Measurements from ENCODE around the gene KCNH8. TPM values are rescaled to one million over a fixed set of nuclear protein-coding genes. Genes with fewer than 3 reads are reported as not detected.

The KCNH8 gene
- total and polyA plus RNA-seq, 10 of the 15 experiments (the other 5 are each of a cell fraction or from before 2014, with no cell fraction given): under 0.01 to 0.18 (median 0.07) TPM; not detected in 2

DNA sequence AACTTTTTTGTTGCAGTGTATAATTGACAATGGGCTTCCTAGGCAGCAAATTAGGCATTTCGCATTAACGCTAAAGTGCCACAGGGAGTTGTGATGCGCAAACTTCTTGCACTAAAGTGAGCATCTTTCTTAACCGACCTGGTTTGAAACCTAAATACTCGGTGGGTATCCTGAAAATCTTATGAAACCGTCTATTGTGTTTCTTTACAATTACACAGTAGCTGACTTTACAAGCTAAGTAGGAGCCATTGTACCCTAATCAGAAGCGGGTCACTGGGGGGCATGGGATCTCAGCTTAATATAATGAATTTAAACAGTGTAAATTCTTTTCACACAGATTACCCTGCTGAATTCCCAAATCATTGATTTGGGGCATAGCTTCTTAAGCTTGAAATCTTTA, 328.0 kb downstream of the KCNH8 start:
- no peak overlapping the region for H3K9ac ChIP-seq (ENCODE audit: control insufficient read depth, insufficient read depth, low read length)
- WGBS (ENCODE audit: insufficient coverage, insufficient replicate concordance, low lambda C conversion rate, missing lambda C conversion rate): 82% methylated on average over 7 of the region's 7 CpGs
- no peaks in the 10 kb centered on the region for H3K27me3 ChIP-seq (replicated peaks in 1 of 2; ENCODE audit: control insufficient read depth in 2 of 2, insufficient read depth in 2 of 2, low read length in 1 of 2)
- no peaks in the 10 kb centered on the region for H4K20me1 ChIP-seq (ENCODE audit: control insufficient read depth, insufficient read depth)
- in situ Hi-C loops (cut with MboI) (no loop called here), intact Hi-C loops (cut with micrococcal nuclease; ENCODE audit: unreplicated experiment) (no loop called here)
- CTCF ChIA-PET: no interaction called here
- no peak for ATAC-seq
- no peak overlapping the region for H3K4me2 ChIP-seq (ENCODE audit: control insufficient read depth, insufficient read depth)
- POLR2A ChIA-PET: no interaction called here
- H3K27ac ChIP-seq (ENCODE audit: control insufficient read depth, insufficient read depth): no peak overlapping the region
- no peaks in the 10 kb centered on the region for H3K36me3 ChIP-seq (ENCODE audit: control insufficient read depth in 2 of 2, insufficient read depth in 2 of 2, low read length in 1 of 2)
- no peaks in the 10 kb centered on the region; the same call in 2 of the 3 replicates for H3K9me3 ChIP-seq (replicated peaks; ENCODE audit: control insufficient read depth, insufficient read depth, low read length)
- H3K4me3 ChIP-seq: no peak overlapping the region
- no peaks in the 10 kb centered on the region for H3K79me2 ChIP-seq (ENCODE audit: control insufficient read depth, insufficient read depth, low read length)
- RAD21 ChIA-PET (ENCODE audit: unreplicated experiment): no interaction called here
- no peak for FAIRE-seq
- H3K4me1 ChIP-seq (ENCODE audit: control insufficient read depth, insufficient read depth, low read length): no peaks in the 10 kb centered on the region
- no peak overlapping the region for H2AFZ ChIP-seq (ENCODE audit: control insufficient read depth, low read depth, low read length)
- SMC1A ChIA-PET (ENCODE audit: uncharacterized antibody, unreplicated experiment): interaction anchor here (0.7 kb wide), 1 partner anchor 1243 kb away, joined by 3 read pairs; no protein-coding TSS in a partner anchor
- no peak for DNase-seq (ENCODE audit: low read depth, low spot score)
- BruUV-seq (replicated peaks): no TSS peak
- TF ChIP-seq POU2F2 (IDR thresholded peaks at IDR 0.05; ENCODE audit: borderline replicate concordance, low read depth, low read length) (no peak), E2F4 (IDR thresholded peaks at IDR 0.05; ENCODE audit: low read depth, low read length) (no peak), KLF5 (IDR thresholded peaks at IDR 0.05; ENCODE audit: partially characterized antibody) (no peak), ZNF622 (IDR thresholded peaks at IDR 0.05) (no peak), SKIL (IDR thresholded peaks at IDR 0.05; ENCODE audit: low read depth, poor library complexity, severe bottlenecking) (no peak), ASH2L (IDR thresholded peaks at IDR 0.05; ENCODE audit: borderline replicate concordance, low read depth) (no peak), PAX8 (IDR thresholded peaks at IDR 0.05) (no peak), E4F1 (IDR thresholded peaks at IDR 0.05; ENCODE audit: borderline replicate concordance, partially characterized antibody) (no peak), MYB (IDR thresholded peaks at IDR 0.05; ENCODE audit: borderline replicate concordance, low read depth, low read length) (no peak)
- TF ChIP-seq, protein P1, sequence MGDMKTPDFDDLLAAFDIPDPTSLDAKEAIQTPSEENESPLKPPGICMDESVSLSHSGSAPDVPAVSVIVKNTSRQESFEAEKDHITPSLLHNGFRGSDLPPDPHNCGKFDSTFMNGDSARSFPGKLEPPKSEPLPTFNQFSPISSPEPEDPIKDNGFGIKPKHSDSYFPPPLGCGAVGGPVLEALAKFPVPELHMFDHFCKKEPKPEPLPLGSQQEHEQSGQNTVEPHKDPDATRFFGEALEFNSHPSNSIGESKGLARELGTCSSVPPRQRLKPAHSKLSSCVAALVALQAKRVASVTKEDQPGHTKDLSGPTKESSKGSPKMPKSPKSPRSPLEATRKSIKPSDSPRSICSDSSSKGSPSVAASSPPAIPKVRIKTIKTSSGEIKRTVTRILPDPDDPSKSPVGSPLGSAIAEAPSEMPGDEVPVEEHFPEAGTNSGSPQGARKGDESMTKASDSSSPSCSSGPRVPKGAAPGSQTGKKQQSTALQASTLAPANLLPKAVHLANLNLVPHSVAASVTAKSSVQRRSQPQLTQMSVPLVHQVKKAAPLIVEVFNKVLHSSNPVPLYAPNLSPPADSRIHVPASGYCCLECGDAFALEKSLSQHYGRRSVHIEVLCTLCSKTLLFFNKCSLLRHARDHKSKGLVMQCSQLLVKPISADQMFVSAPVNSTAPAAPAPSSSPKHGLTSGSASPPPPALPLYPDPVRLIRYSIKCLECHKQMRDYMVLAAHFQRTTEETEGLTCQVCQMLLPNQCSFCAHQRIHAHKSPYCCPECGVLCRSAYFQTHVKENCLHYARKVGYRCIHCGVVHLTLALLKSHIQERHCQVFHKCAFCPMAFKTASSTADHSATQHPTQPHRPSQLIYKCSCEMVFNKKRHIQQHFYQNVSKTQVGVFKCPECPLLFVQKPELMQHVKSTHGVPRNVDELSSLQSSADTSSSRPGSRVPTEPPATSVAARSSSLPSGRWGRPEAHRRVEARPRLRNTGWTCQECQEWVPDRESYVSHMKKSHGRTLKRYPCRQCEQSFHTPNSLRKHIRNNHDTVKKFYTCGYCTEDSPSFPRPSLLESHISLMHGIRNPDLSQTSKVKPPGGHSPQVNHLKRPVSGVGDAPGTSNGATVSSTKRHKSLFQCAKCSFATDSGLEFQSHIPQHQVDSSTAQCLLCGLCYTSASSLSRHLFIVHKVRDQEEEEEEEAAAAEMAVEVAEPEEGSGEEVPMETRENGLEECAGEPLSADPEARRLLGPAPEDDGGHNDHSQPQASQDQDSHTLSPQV (IDR thresholded peaks at IDR 0.05): no peak
